HCT116 (cell line): ENCODE data around the gene CALR3. TPM values are rescaled to one million over a fixed set of nuclear protein-coding genes. Genes with fewer than 3 reads are reported as not detected.
A peak's percentile ranks its signal among the peaks of the same experiment; 100 is the strongest.

ENCODE experiments used
- ATAC-seq: fragments of 200-7000 bp; cut with Tn5 transposase; 2 replicates; pipeline ENCODE4 v1.9.1; 2020; ENCODE audit warnings: mild to moderate bottlenecking, moderate library complexity
- BruUV-seq: library from RNA; stranded (reverse); fragments of 400-500 nt; replicated peaks from 2 replicates; lab custom pipeline; 2021; lab: Mats Ljungman, UMichigan
- CTCF ChIA-PET: fragments of 300-600 bp; sonication (Branson Sonifier 250); formaldehyde crosslinking; loops from one replicate; lab custom pipeline; 2021; ENCODE audit warnings: antibody characterized with exemption; lab: Charles Lee
- POLR2A ChIA-PET: fragments of 300-600, 350-600 bp; sonication (Branson Sonifier 250); formaldehyde crosslinking; loops from one replicate; lab custom pipeline; 2021; ENCODE audit warnings: antibody characterized with exemption; lab: Charles Lee
- RAD21 ChIA-PET, 2 experiments: fragments of 300-600 bp; sonication (Branson Sonifier 250); formaldehyde crosslinking; loops; one replicate each; lab custom pipeline; 2023; ENCODE audit warnings: low total read pairs in 2 of 2; ENCODE audit not compliant: uncharacterized antibody in 2 of 2, unreplicated experiment in 2 of 2, low non-redundant PET in 1 of 2; lab: Charles Lee
- DNase-seq: peaks from one replicate; pipeline ENCODE4 v3.0.0-alpha.2; 2010; ENCODE audit warnings: low read depth, low spot score
- H2AFZ ChIP-seq: fragments of 200-600 bp; shearing (Covaris generic), sonication (generic); 2 replicates; pipeline ENCODE4 v1.6.1; 2017; ENCODE audit warnings: low read depth, mixed run types, mixed read lengths, antibody characterized with exemption, low read length; ENCODE audit not compliant: poor library complexity, severe bottlenecking
- H3K27ac ChIP-seq: 2 replicates; pipeline ENCODE4 v1.5.1; 2012; ENCODE audit warnings: low read depth, low read length
- H3K27me3 ChIP-seq: fragments of 200-600 bp; sonication (generic); 2 replicates; pipeline ENCODE4 v1.6.1; 2016; ENCODE audit warnings: mixed run types, low read length, mixed read lengths; ENCODE audit not compliant: insufficient read depth
- H3K36me3 ChIP-seq, 2 experiments: fragments of 200-500 bp in 1 of 2; fragments of 200-600 bp in 1 of 2; sonication (Bioruptor generic) in 1 of 2; sonication (generic) in 1 of 2; 2 replicates each; pipeline versions ENCODE4 v1.5.1 to v1.6.1; 2014 to 2016; ENCODE audit warnings: low read length in 2 of 2, inconsistent platforms in 1 of 2, mixed read lengths in 1 of 2, mixed run types in 1 of 2; ENCODE audit not compliant: insufficient read depth in 2 of 2, control insufficient read depth in 1 of 2
- H3K4me1 ChIP-seq, 2 experiments: fragments of 200-600 bp in 1 of 2; sonication (generic) in 1 of 2; 2 replicates each; pipeline versions ENCODE4 v1.5.1 to v1.6.1; 2012 to 2017; ENCODE audit warnings: low read length in 2 of 2, inconsistent platforms in 1 of 2, mild to moderate bottlenecking in 1 of 2, mixed read lengths in 1 of 2, mixed run types in 1 of 2, moderate library complexity in 1 of 2; ENCODE audit not compliant: insufficient read depth in 2 of 2, control insufficient read depth in 1 of 2
- H3K4me2 ChIP-seq: fragments of 200-600 bp; sonication (generic); 2 replicates; pipeline ENCODE4 v1.6.1; 2017; ENCODE audit warnings: mixed run types, low read length, mixed read lengths
- H3K4me3 ChIP-seq, 2 experiments: fragments of 200-600 bp in 1 of 2; sonication (generic) in 1 of 2; replicated peaks in 1 of 2; 2 replicates each; pipeline ENCODE4 v1.5.1; 2011 to 2016; ENCODE audit warnings: low read length in 2 of 2, control low read depth in 1 of 2, low read depth in 1 of 2, mild to moderate bottlenecking in 1 of 2, mixed read lengths in 1 of 2, mixed run types in 1 of 2
- H3K79me2 ChIP-seq: fragments of 200-600 bp; sonication (generic); 2 replicates; pipeline ENCODE4 v1.6.1; 2017; ENCODE audit warnings: mild to moderate bottlenecking, mixed run types, low read length, moderate library complexity, mixed read lengths; ENCODE audit not compliant: insufficient read depth
- H3K9ac ChIP-seq: fragments of 200-600 bp; sonication (generic); 2 replicates; pipeline ENCODE4 v1.6.1; 2016; ENCODE audit warnings: low read length, mixed read lengths
- H3K9me2 ChIP-seq: fragments of 200-600 bp; sonication (generic), shearing (Covaris generic); 2 replicates; pipeline ENCODE4 v1.6.1; 2017; ENCODE audit warnings: mixed run types, mild to moderate bottlenecking, moderate library complexity; ENCODE audit not compliant: insufficient read depth
- H3K9me3 ChIP-seq, 2 experiments: fragments of 200-500 bp in 1 of 2; fragments of 200-600 bp in 1 of 2; sonication (Bioruptor generic) in 1 of 2; sonication (generic) in 1 of 2; 2 replicates each; pipeline ENCODE4 v1.6.1; 2014 to 2017; ENCODE audit warnings: low read length in 2 of 2, mixed read lengths in 2 of 2, inconsistent platforms in 1 of 2, low read depth in 1 of 2, mild to moderate bottlenecking in 1 of 2, mixed run types in 1 of 2, moderate library complexity in 1 of 2; ENCODE audit not compliant: control insufficient read depth in 1 of 2, insufficient read depth in 1 of 2
- H4K20me1 ChIP-seq: fragments of 200-600 bp; sonication (generic), shearing (Covaris generic); 2 replicates; pipeline ENCODE4 v1.6.1; 2017; ENCODE audit warnings: mixed run types, mild to moderate bottlenecking, moderate library complexity; ENCODE audit not compliant: insufficient read depth
- ATF3 ChIP-seq: IDR thresholded peaks from 2 replicates; pipeline ENCODE4 v1.6.1; 2012
- EGR1 ChIP-seq: IDR thresholded peaks from 2 replicates; pipeline ENCODE4 v1.6.1; 2012; ENCODE audit warnings: low read depth
- EZH2phosphoT487 ChIP-seq: fragments of 200-600 bp; IDR thresholded peaks from 2 replicates; pipeline ENCODE4 v1.6.1; 2018; ENCODE audit warnings: antibody characterized with exemption, borderline replicate concordance
- MAX ChIP-seq: IDR thresholded peaks from 2 replicates; pipeline ENCODE4 v1.6.1; 2012
- RAD21 ChIP-seq: IDR thresholded peaks from 2 replicates; pipeline ENCODE4 v1.6.1; 2012; ENCODE audit warnings: low read depth, mild to moderate bottlenecking
- SIN3A ChIP-seq: IDR thresholded peaks from 2 replicates; pipeline ENCODE4 v1.6.1; 2012; ENCODE audit warnings: low read depth
- YY1 ChIP-seq: IDR thresholded peaks from 2 replicates; pipeline ENCODE4 v1.6.1; 2011; ENCODE audit warnings: low read length, low read depth, moderate library complexity, mild to moderate bottlenecking; ENCODE audit not compliant: insufficient replicate concordance; ENCODE audit errors: extremely low read depth
- ZBTB33 ChIP-seq: IDR thresholded peaks from 2 replicates; pipeline ENCODE4 v1.6.1; 2011; ENCODE audit warnings: mild to moderate bottlenecking, low read length, moderate library complexity; ENCODE audit not compliant: insufficient replicate concordance; ENCODE audit errors: extremely low read depth
- intact Hi-C: fragments of 100-400 bp; cut with micrococcal nuclease; formaldehyde crosslinking; loops from 2 replicates; pipeline ENCODE4 v1.10.0; 2022
- total RNA-seq: library from RNA; stranded (reverse); gene quantifications from one replicate; pipeline ENCODE4 v1.2.1, GENCODE V29; 2021; ENCODE audit not compliant: unreplicated experiment

Gene CALR3
- total RNA-seq, 1 experiment from 2014 or later, result not detected

- Histone ChIP-seq H3K9me3 (no peaks in the 10 kb centered on the region), H3K9me2 (no peaks in the 10 kb centered on the region), H3K79me2 (peaks cover 82% of the 10 kb centered on the region), H3K27ac (no peak overlapping the region), H3K4me2 (peak overlapping the region; percentile 32; the same call in 1 of the 2 replicates), H3K27me3 (no peaks in the 10 kb centered on the region), H3K4me1 (peaks cover 11 to 29% of the 10 kb centered on the region in 2 experiments; a peak in 3 of 4 replicates), H3K36me3 (no peaks in the 10 kb centered on the region), H3K9ac (no peak overlapping the region), H2AFZ (no peak overlapping the region), H4K20me1 (no peaks in the 10 kb centered on the region), H3K4me3 (no peak overlapping the region)
- ChIA-PET POLR2A (no interaction called here), CTCF (no interaction called here), RAD21 (no interaction called here)
- intact Hi-C loops, result no loop called here
- TF ChIP-seq ZBTB33, result no peak
- no peak for TF ChIP-seq RAD21
- no peak for TF ChIP-seq MAX
- TF ChIP-seq SIN3A, result no peak
- no peak for TF ChIP-seq ATF3
- no peak for TF ChIP-seq EGR1
- TF ChIP-seq YY1, result no peak
- TF ChIP-seq EZH2phosphoT487, result no peak
- BruUV-seq, result no TSS peak
- ATAC-seq, result peak; percentile 43; the same call in 1 of the 2 replicates
- DNase-seq, result no peak
Measured at GRCh38 chr19:16457195-16457953, 38.6 kb downstream of the CALR3 start.
